SK-N-SH (cell line): ENCODE measurements around the gene SPRN. TPM values are rescaled to one million over a fixed set of nuclear protein-coding genes. Genes with fewer than 3 reads are reported as not detected.

ENCODE experiments used
- CTCF ChIA-PET: fragments of 300-600, 350-600 bp; formaldehyde crosslinking; extraction: SDS; loops from one replicate; lab custom pipeline; 2021; lab: Yijun Ruan, JAX
- POLR2A ChIA-PET: fragments of 350-600 bp; sonication (Branson Sonifier 250); formaldehyde crosslinking; extraction: SDS; loops from one replicate; lab custom pipeline; 2020; ENCODE audit warnings: antibody characterized with exemption, inconsistent platforms; lab: Yijun Ruan, JAX
- DNase-seq: peaks from one replicate; pipeline ENCODE4 v3.0.0; 2012
- H2AFZ ChIP-seq: fragments of 200-600 bp; sonication (generic); 2 replicates; pipeline ENCODE4 v1.8.1; 2016; ENCODE audit warnings: antibody characterized with exemption, mild to moderate bottlenecking, low read depth
- H3F3A ChIP-seq: fragments of 200-600 bp; sonication (generic); replicated peaks from 2 replicates; pipeline ENCODE3; 2016; ENCODE audit warnings: antibody characterized with exemption, mild to moderate bottlenecking; ENCODE audit not compliant: insufficient read depth
- H3K27ac ChIP-seq, 2 experiments: fragments of 200-500 bp in 1 of 2; fragments of 200-600 bp in 1 of 2; sonication (Bioruptor generic) in 1 of 2; sonication (generic), shearing (Covaris generic) in 1 of 2; 2 replicates each; pipeline versions ENCODE4 v1.5.1 to v1.6.1; 2014 to 2016; ENCODE audit warnings: low read depth in 2 of 2, inconsistent platforms in 1 of 2, low read length in 1 of 2, mild to moderate bottlenecking in 1 of 2, mixed read lengths in 1 of 2
- H3K27me3 ChIP-seq: fragments of 200-600 bp; sonication (generic), shearing (Covaris generic); 2 replicates; pipeline ENCODE4 v1.6.1; 2016; ENCODE audit warnings: mixed run types; ENCODE audit not compliant: insufficient read depth
- H3K36me3 ChIP-seq, 2 experiments: fragments of 200-500 bp in 1 of 2; fragments of 200-600 bp in 1 of 2; sonication (Bioruptor generic) in 1 of 2; sonication (generic) in 1 of 2; replicated peaks in 1 of 2; 2 replicates each; pipeline versions ENCODE3 to v1.5.1; 2014 to 2016; ENCODE audit warnings: low read length in 1 of 2, mild to moderate bottlenecking in 1 of 2; ENCODE audit not compliant: insufficient read depth in 2 of 2, control insufficient read depth in 1 of 2
- H3K4me1 ChIP-seq, 2 experiments: fragments of 200-500 bp in 1 of 2; fragments of 200-600 bp in 1 of 2; sonication (Bioruptor generic) in 1 of 2; sonication (generic), shearing (Covaris generic) in 1 of 2; 2 replicates each; pipeline versions ENCODE4 v1.5.1 to v1.6.1; 2014 to 2016; ENCODE audit warnings: low read depth in 1 of 2, low read length in 1 of 2, mixed run types in 1 of 2; ENCODE audit not compliant: insufficient read depth in 2 of 2, control insufficient read depth in 1 of 2
- H3K4me2 ChIP-seq: fragments of 200-600 bp; sonication (generic), shearing (Covaris generic); 2 replicates; pipeline ENCODE4 v1.6.1; 2017; ENCODE audit warnings: mixed run types
- H3K4me3 ChIP-seq, 2 experiments: fragments of 200-500 bp in 1 of 2; fragments of 200-600 bp in 1 of 2; sonication (Bioruptor generic) in 1 of 2; sonication (generic), shearing (Covaris generic) in 1 of 2; 2 replicates each; pipeline versions ENCODE4 v1.5.1 to v1.8.1; 2014 to 2016; ENCODE audit warnings: low read depth in 2 of 2, inconsistent platforms in 1 of 2, low read length in 1 of 2, mild to moderate bottlenecking in 1 of 2, mixed read lengths in 1 of 2, moderate library complexity in 1 of 2
- H3K79me2 ChIP-seq: fragments of 200-600 bp; sonication (generic); 2 replicates; pipeline ENCODE4 v1.8.1; 2017; ENCODE audit warnings: mild to moderate bottlenecking; ENCODE audit not compliant: insufficient read depth
- H3K9ac ChIP-seq: fragments of 200-600 bp; sonication (generic); 2 replicates; pipeline ENCODE4 v1.6.1; 2017; ENCODE audit warnings: mixed run types
- H3K9me2 ChIP-seq: fragments of 200-600 bp; sonication (generic); 2 replicates; pipeline ENCODE4 v1.6.1; 2017; ENCODE audit warnings: mixed run types
- H3K9me3 ChIP-seq: fragments of 200-600 bp; sonication (generic); 2 replicates; pipeline ENCODE4 v1.6.1; 2017; ENCODE audit warnings: mixed run types, mild to moderate bottlenecking, moderate library complexity
- H4K20me1 ChIP-seq: fragments of 200-600 bp; sonication (generic); 2 replicates; pipeline ENCODE4 v1.6.1; 2017; ENCODE audit warnings: mild to moderate bottlenecking, mixed run types; ENCODE audit not compliant: insufficient read depth
- CHD2 ChIP-seq: fragments of 150-350 bp; IDR thresholded peaks from 2 replicates; pipeline ENCODE4 v1.6.1; 2018; ENCODE audit warnings: low read length; ENCODE audit not compliant: partially characterized antibody
- FOXJ3 ChIP-seq: sonication (generic); formaldehyde crosslinking; IDR thresholded peaks from 2 replicates; pipeline ENCODE4 v1.5.1; 2020; ENCODE audit warnings: mild to moderate bottlenecking, missing genetic modification reagents
- FOXM1 ChIP-seq: IDR thresholded peaks from 2 replicates; pipeline ENCODE4 v1.4.0; 2012; ENCODE audit warnings: low read depth, mild to moderate bottlenecking
- GABPA ChIP-seq: IDR thresholded peaks from 2 replicates; pipeline ENCODE4 v1.4.0; 2012; ENCODE audit warnings: low read depth, mild to moderate bottlenecking
- MAX ChIP-seq: IDR thresholded peaks from 2 replicates; pipeline ENCODE4 v1.4.0; 2012; ENCODE audit warnings: low read depth
- MXI1 ChIP-seq: IDR thresholded peaks from 2 replicates; pipeline ENCODE4 v1.6.1; 2012; ENCODE audit warnings: mild to moderate bottlenecking, low read depth, low read length, improper control_type of control experiment
- NRF1 ChIP-seq: IDR thresholded peaks from 2 replicates; pipeline ENCODE4 v1.6.1; 2012; ENCODE audit warnings: low read depth, mild to moderate bottlenecking, low read length
- PBX3 ChIP-seq: IDR thresholded peaks from 2 replicates; pipeline ENCODE4; 2012
- POLR2AphosphoS5 ChIP-seq: IDR thresholded peaks from 2 replicates; pipeline ENCODE4 v1.6.1; 2012; ENCODE audit warnings: low read depth, low read length
- SIN3A ChIP-seq: IDR thresholded peaks from 2 replicates; pipeline ENCODE4 v1.6.1; 2012; ENCODE audit warnings: low read depth, mild to moderate bottlenecking, low read length, moderate library complexity, borderline replicate concordance
- TAF1 ChIP-seq: IDR thresholded peaks from 2 replicates; pipeline ENCODE4 v1.6.1; 2012; ENCODE audit warnings: low read depth, mild to moderate bottlenecking, low read length, moderate library complexity, borderline replicate concordance
- TEAD4 ChIP-seq: IDR thresholded peaks from 2 replicates; pipeline ENCODE4 v1.4.0; 2012; ENCODE audit warnings: mild to moderate bottlenecking, borderline replicate concordance; ENCODE audit not compliant: insufficient read depth
- USF1 ChIP-seq: IDR thresholded peaks from 2 replicates; pipeline ENCODE4 v1.4.0; 2012; ENCODE audit warnings: low read depth, borderline replicate concordance
- USF2 ChIP-seq: fragments of 150-350 bp; IDR thresholded peaks from 2 replicates; pipeline ENCODE4 v1.6.1; 2017; ENCODE audit warnings: antibody characterized with exemption, low read length, low read depth, borderline replicate concordance
- YY1 ChIP-seq: IDR thresholded peaks from 2 replicates; pipeline ENCODE4 v1.4.0; 2012; ENCODE audit warnings: low read depth, mild to moderate bottlenecking
- ZBTB33 ChIP-seq: IDR thresholded peaks from 2 replicates; pipeline ENCODE4 v1.4.0; 2012; ENCODE audit warnings: low read depth, borderline replicate concordance
- WGBS: methylation state at CpG from one replicate; pipeline ENCODE4 v1.1.6; 2017; ENCODE audit warnings: low lambda C conversion rate; 5-methylcytosine and 5-hydroxymethylcytosine counted together
- polyA plus RNA-seq, 3 experiments: library from polyadenylated mRNA; depleted of rRNA; stranded (reverse); fragments of >200 nt; gene quantifications; 2 replicates each; pipeline ENCODE4 v1.2.3, GENCODE V29; 2012

Gene SPRN
- polyA plus RNA-seq, 1 of the 3 experiments (the other 2 are of a cell fraction) = 1.2 TPM

GRCh38 chr10:133373174-133374090, 51.0 kb downstream of the SPRN start, which contains the start of gene ECHS1:
TSS of gene ECHS1 (minus strand) at chr10:133373354. CDS start at chr10:133373333, 21 bp downstream.
- Histone ChIP-seq H3K27ac (peak within 1 kb of the TSS in 1 of 2 experiments; percentile 89; a peak in 2 of 4 replicates), H3K36me3 (peaks cover 9 to 24% of the 10 kb centered on the region in 2 experiments), H3K4me2 (peak within 1 kb of the TSS; percentile 78), H3K9me3 (no peaks in the 10 kb centered on the region), H3K4me1 (peaks cover 0 to 17% of the 10 kb centered on the region in 2 experiments; a peak in 2 of 4 replicates), H3K9me2 (no peaks in the 10 kb centered on the region), H3K79me2 (peaks cover 9% of the 10 kb centered on the region; the same call in 1 of the 2 replicates), H3F3A (no peaks in the 10 kb centered on the region), H2AFZ (no peak within 1 kb of the TSS), H3K27me3 (no peaks in the 10 kb centered on the region), H4K20me1 (no peaks in the 10 kb centered on the region), H3K9ac (peak within 1 kb of the TSS; percentile 62), H3K4me3 (peak within 1 kb of the TSS; percentile 61 to 80)
- ChIA-PET CTCF (interaction anchor here (1.0 kb wide), 1 partner anchor 44 kb away, joined by 5 read pairs; no protein-coding TSS in a partner anchor), POLR2A (interaction anchor here (0.7 to 1.3 kb wide), 4 partner anchors 12 to 49 kb away, joined by 3 to 6 read pairs (median 4); partner anchors contain the start of gene PRAP1)
- DNase-seq = peak; percentile 100
- 28% methylated on average over 11 of the region's 89 CpGs for WGBS
- TF ChIP-seq MAX = 0 out of 2 replicates have a peak, but pooled peaks have one; percentile 13
- no peak for TF ChIP-seq PBX3
- TF ChIP-seq USF1 = no peak
- TF ChIP-seq NRF1 = no peak
- peak; percentile 85 for TF ChIP-seq YY1
- TF ChIP-seq CHD2 = peak; percentile 100
- peak; percentile 85; the same call in 1 of the 2 replicates for TF ChIP-seq SIN3A
- peak; percentile 91 for TF ChIP-seq TAF1
- no peak for TF ChIP-seq FOXM1
- no peak for TF ChIP-seq GABPA
- TF ChIP-seq TEAD4 = no peak
- TF ChIP-seq USF2 = no peak
- peak; percentile 73; the same call in 1 of the 2 replicates for TF ChIP-seq MXI1
- TF ChIP-seq ZBTB33 = peak; percentile 97
- no peak for TF ChIP-seq FOXJ3 (CRISPR knock-in tag)
- peak; percentile 95 for TF ChIP-seq POLR2AphosphoS5
- TF ChIP-seq, all 33 proteins: peak for 8
